ENCODE data around the gene TTC21A. TPM values are rescaled to one million over a fixed set of nuclear protein-coding genes. Genes with fewer than 3 reads are reported as not detected.

Gene TTC21A
- total RNA-seq, 1 donor from 2014 or later = 8.8 TPM

DNA sequence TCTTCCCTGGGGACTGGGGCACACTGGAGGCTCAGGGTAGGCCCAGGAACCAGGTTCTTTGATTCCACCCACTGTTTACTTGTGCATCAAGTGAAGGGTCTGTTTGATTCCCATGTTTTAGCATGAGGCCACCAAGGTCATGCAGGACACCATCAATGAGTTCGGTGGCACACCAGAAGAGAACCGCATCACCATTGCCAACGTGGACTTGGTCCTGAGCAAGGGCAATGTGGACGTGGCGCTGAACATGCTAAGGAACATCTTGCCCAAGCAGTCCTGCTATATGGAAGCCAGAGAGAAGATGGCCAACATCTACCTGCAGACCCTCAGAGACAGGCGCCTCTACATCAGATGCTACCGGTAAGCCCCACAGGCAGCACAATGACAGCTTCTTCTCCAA is 21.5 kb downstream of the TTC21A start:
- intact Hi-C loops (cut with DNase I) = loop anchor here (5.0 kb wide), 1 partner anchor 163 kb away; no protein-coding TSS in a partner anchor
- TF ChIP-seq POLR2A (IDR thresholded peaks at IDR 0.05) (no peak), POLR2AphosphoS5 (IDR thresholded peaks at IDR 0.05; ENCODE audit: insufficient read depth in 1 of 2, low read depth in 1 of 2) (no peak)
- TF ChIP-seq, protein P1, sequence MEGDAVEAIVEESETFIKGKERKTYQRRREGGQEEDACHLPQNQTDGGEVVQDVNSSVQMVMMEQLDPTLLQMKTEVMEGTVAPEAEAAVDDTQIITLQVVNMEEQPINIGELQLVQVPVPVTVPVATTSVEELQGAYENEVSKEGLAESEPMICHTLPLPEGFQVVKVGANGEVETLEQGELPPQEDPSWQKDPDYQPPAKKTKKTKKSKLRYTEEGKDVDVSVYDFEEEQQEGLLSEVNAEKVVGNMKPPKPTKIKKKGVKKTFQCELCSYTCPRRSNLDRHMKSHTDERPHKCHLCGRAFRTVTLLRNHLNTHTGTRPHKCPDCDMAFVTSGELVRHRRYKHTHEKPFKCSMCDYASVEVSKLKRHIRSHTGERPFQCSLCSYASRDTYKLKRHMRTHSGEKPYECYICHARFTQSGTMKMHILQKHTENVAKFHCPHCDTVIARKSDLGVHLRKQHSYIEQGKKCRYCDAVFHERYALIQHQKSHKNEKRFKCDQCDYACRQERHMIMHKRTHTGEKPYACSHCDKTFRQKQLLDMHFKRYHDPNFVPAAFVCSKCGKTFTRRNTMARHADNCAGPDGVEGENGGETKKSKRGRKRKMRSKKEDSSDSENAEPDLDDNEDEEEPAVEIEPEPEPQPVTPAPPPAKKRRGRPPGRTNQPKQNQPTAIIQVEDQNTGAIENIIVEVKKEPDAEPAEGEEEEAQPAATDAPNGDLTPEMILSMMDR (IDR thresholded peaks at IDR 0.05) = no peak
- no peak for DNase-seq (ENCODE audit: extremely low spot score in 2 of 2)

GRCh38 chr3:39130026-39130425 is 22.5 kb downstream of the TTC21A start:
- no peaks in the 10 kb centered on the region for H3K27me3 ChIP-seq
- H3K9me3 ChIP-seq = no peaks in the 10 kb centered on the region
- TF ChIP-seq POLR2A (IDR thresholded peaks at IDR 0.05) (no peak), POLR2AphosphoS5 (IDR thresholded peaks at IDR 0.05; ENCODE audit: insufficient read depth in 1 of 2, low read depth in 1 of 2) (no peak)
- TF ChIP-seq, protein P1 (IDR thresholded peaks at IDR 0.05) = no peak
- intact Hi-C loops (cut with DNase I) = no loop called here
- no peaks in the 10 kb centered on the region for H3K36me3 ChIP-seq
- DNase-seq (ENCODE audit: extremely low spot score in 2 of 2) = no peak
- H3K4me1 ChIP-seq = peaks cover 19% of the 10 kb centered on the region
- H3K27ac ChIP-seq = no peak overlapping the region
- H3K4me3 ChIP-seq = no peak overlapping the region

More for the DNA sequence above, 21.5 kb downstream of the TTC21A start:
- Histone ChIP-seq H3K9me3 (no peaks in the 10 kb centered on the region), H3K27me3 (no peaks in the 10 kb centered on the region), H3K4me1 (peaks cover 19% of the 10 kb centered on the region), H3K36me3 (no peaks in the 10 kb centered on the region), H3K4me3 (no peak overlapping the region), H3K27ac (no peak overlapping the region)

GRCh38 chr3:39130693-39131265 is 23.3 kb downstream of the TTC21A start:
- TF ChIP-seq, protein P1 (IDR thresholded peaks at IDR 0.05) = no peak
- TF ChIP-seq POLR2AphosphoS5 (IDR thresholded peaks at IDR 0.05; ENCODE audit: insufficient read depth in 1 of 2, low read depth in 1 of 2) (no peak), POLR2A (IDR thresholded peaks at IDR 0.05) (no peak)
- intact Hi-C loops (cut with DNase I) = no loop called here
- H3K4me1 ChIP-seq = peaks cover 17% of the 10 kb centered on the region

DNA sequence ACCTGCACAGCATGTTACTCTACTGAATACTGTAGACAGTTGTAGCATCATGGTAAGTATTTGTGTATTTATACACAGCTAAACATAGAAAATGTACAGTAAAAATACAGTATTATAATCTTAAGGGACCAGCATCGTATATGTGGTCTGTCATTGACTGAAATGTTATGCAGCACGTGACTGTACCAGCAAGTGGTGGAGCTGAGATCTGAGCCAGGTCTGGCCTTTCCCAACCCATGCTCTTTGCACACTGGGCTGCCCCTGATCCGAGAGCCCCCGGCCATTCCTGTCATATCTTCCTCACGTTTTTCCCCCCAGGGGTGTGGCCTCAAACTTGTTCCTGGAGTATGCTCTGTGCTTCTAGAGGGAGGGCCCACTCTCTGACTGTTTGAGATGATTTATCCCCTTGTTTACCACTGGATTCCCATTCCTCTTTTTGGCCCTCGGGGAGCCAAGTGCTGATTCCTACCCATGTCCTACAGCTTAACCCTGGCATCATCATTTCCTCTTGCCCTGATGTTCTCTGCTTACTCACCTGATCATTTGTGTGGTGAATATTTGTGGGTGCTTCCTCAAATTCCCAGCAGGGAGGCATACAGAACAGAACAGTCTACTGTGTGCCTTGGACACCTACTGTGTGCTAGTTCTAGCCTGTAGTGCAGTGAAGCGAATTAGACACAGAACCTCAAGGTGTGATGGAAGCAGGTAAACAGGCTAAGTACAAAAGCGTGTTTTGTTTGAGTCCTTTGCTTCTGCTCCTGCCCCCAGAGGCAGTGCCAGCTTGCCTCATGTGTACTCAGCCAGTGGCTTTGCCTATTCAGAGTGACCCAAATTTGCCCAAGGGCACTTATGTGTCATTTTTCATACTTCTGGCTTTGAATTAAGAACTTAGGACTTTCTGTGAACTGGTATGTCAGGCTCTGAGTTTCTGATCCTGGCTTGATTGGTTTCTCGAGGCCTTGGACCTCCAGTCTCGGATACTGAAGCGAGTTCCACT is 24.9 kb downstream of the TTC21A start:
- Histone ChIP-seq H3K27ac (no peak overlapping the region), H3K9me3 (no peaks in the 10 kb centered on the region), H3K27me3 (no peaks in the 10 kb centered on the region), H3K4me1 (peaks cover 7% of the 10 kb centered on the region), H3K4me3 (no peak overlapping the region), H3K36me3 (no peaks in the 10 kb centered on the region)
- intact Hi-C loops (cut with DNase I) = no loop called here
- TF ChIP-seq, protein P1 (IDR thresholded peaks at IDR 0.05) = no peak
- TF ChIP-seq POLR2A (IDR thresholded peaks at IDR 0.05) (no peak), POLR2AphosphoS5 (IDR thresholded peaks at IDR 0.05; ENCODE audit: insufficient read depth in 1 of 2, low read depth in 1 of 2) (no peak)
- DNase-seq (ENCODE audit: extremely low spot score in 2 of 2) = no peak

More at GRCh38 chr3:39130693-39131265, 23.3 kb downstream of the TTC21A start:
- no peaks in the 10 kb centered on the region for H3K9me3 ChIP-seq
- H3K4me3 ChIP-seq = no peak overlapping the region
- H3K27ac ChIP-seq = no peak overlapping the region
- H3K36me3 ChIP-seq = no peaks in the 10 kb centered on the region
- H3K27me3 ChIP-seq = no peaks in the 10 kb centered on the region
- DNase-seq (ENCODE audit: extremely low spot score in 2 of 2) = no peak

Data from vagina (tissue), 2 donors.